Neural progenitor cell (in vitro differentiated cells): ENCODE results near the gene IDI1.

Source experiments
- CTCF ChIP-seq: fragments of 200-600 bp; sonication (generic); IDR thresholded peaks from 2 replicates; pipeline ENCODE4 v1.5.1; 2017; ENCODE audit warnings: antibody characterized with exemption, mild to moderate bottlenecking
- EZH2 ChIP-seq: fragments of 200-600 bp; sonication (generic); IDR thresholded peaks from 2 replicates; pipeline ENCODE4 v1.6.1; 2017; ENCODE audit warnings: antibody characterized with exemption, mild to moderate bottlenecking, moderate library complexity
- EZH2phosphoT487 ChIP-seq: fragments of 200-600 bp; sonication (generic); IDR thresholded peaks from 2 replicates; pipeline ENCODE4 v1.6.1; 2017; ENCODE audit warnings: antibody characterized with exemption

- TF ChIP-seq EZH2: no peak
- no peak for TF ChIP-seq CTCF
- TF ChIP-seq EZH2phosphoT487: no peak
Observed at GRCh38 chr10:1049425-1049958, 573 bp upstream of the IDI1 start.
